ENCODE data around the gene NTRK2. TPM values are rescaled to one million over a fixed set of nuclear protein-coding genes. Genes with fewer than 3 reads are reported as not detected.

NTRK2 gene
- total RNA-seq, 1 experiment from 2014 or later, result not detected

GRCh38 chr9:84710701-84711397 is 41.3 kb downstream of the NTRK2 start:
- ChIA-PET POLR2A (no interaction called here), RAD21 (ENCODE audit: low non-redundant PET in 1 of 2, low total read pairs in 2 of 2, uncharacterized antibody in 2 of 2, unreplicated experiment in 2 of 2) (no interaction called here), CTCF (no interaction called here)
- BruUV-seq (replicated peaks), result no TSS peak
- no peak overlapping the region for H3K4me2 ChIP-seq (ENCODE audit: low read length)
- DNase-seq (ENCODE audit: low read depth, low spot score) (no peak), ATAC-seq (no peak)
- H4K20me1 ChIP-seq (ENCODE audit: insufficient read depth), result no peaks in the 10 kb centered on the region
- H3K9ac ChIP-seq (ENCODE audit: low read length), result no peak overlapping the region
- H2AFZ ChIP-seq (ENCODE audit: low read depth, low read length, poor library complexity, severe bottlenecking), result no peak overlapping the region
- peaks cover 21% of the 10 kb centered on the region; the same call in 1 of the 2 replicates for H3K27me3 ChIP-seq (ENCODE audit: insufficient read depth, low read length)
- intact Hi-C loops (cut with micrococcal nuclease), result no loop called here
- H3K27ac ChIP-seq (ENCODE audit: low read depth, low read length), result no peak overlapping the region
- no peak overlapping the region for H3K4me3 ChIP-seq (replicated peaks in 1 of 2; ENCODE audit: low read depth in 1 of 2, low read length in 2 of 2)
- H3K36me3 ChIP-seq (ENCODE audit: control insufficient read depth in 1 of 2, insufficient read depth in 2 of 2, low read length in 2 of 2), result no peaks in the 10 kb centered on the region
- no peaks in the 10 kb centered on the region for H3K9me2 ChIP-seq (ENCODE audit: insufficient read depth)
- no peaks in the 10 kb centered on the region for H3K4me1 ChIP-seq (ENCODE audit: control insufficient read depth in 1 of 2, insufficient read depth in 2 of 2, low read length in 2 of 2)
- H3K79me2 ChIP-seq (ENCODE audit: insufficient read depth, low read length), result no peaks in the 10 kb centered on the region
- TF ChIP-seq TCF7L2 (IDR thresholded peaks at IDR 0.05; ENCODE audit: borderline replicate concordance, extremely low read depth, insufficient read depth, insufficient read length) (no peak), EZH2phosphoT487 (IDR thresholded peaks at IDR 0.05; ENCODE audit: borderline replicate concordance) (no peak), ZFX (IDR thresholded peaks at IDR 0.05) (no peak), SRF (IDR thresholded peaks at IDR 0.05; ENCODE audit: low read depth) (no peak), ATF3 (IDR thresholded peaks at IDR 0.05) (no peak), EZH2 (IDR thresholded peaks at IDR 0.05) (no peak), POLR2AphosphoS5 (IDR thresholded peaks at IDR 0.05; ENCODE audit: low read depth, low read length) (no peak), JUND (IDR thresholded peaks at IDR 0.05) (no peak), MAX (IDR thresholded peaks at IDR 0.05) (no peak), ZBTB33 (IDR thresholded peaks at IDR 0.05; ENCODE audit: extremely low read depth, insufficient replicate concordance, low read length) (no peak), SP1 (IDR thresholded peaks at IDR 0.05; ENCODE audit: low read depth) (no peak), YY1 (IDR thresholded peaks at IDR 0.05; ENCODE audit: extremely low read depth, insufficient replicate concordance, low read depth, low read length) (no peak), SIN3A (IDR thresholded peaks at IDR 0.05; ENCODE audit: low read depth) (no peak), FOSL1 (IDR thresholded peaks at IDR 0.05; ENCODE audit: low read depth) (no peak), POLR2A (IDR thresholded peaks at IDR 0.05; ENCODE audit: borderline replicate concordance, extremely low read depth, insufficient read depth, insufficient read length) (no peak), ELF1 (IDR thresholded peaks at IDR 0.05; ENCODE audit: borderline replicate concordance, low read depth) (no peak), CEBPB (IDR thresholded peaks at IDR 0.05; ENCODE audit: low read depth) (no peak), RAD21 (IDR thresholded peaks at IDR 0.05; ENCODE audit: low read depth) (no peak), CTCF (IDR thresholded peaks at IDR 0.05 in 2 of 3, conservative IDR thresholded peaks at IDR 0.05 in 1 of 3; ENCODE audit: borderline replicate concordance in 1 of 3, insufficient read depth in 1 of 3, low read depth in 2 of 3, low read length in 2 of 3) (no peak)
- no peaks in the 10 kb centered on the region for H3K9me3 ChIP-seq (ENCODE audit: control insufficient read depth in 1 of 2, insufficient read depth in 1 of 2, low read depth in 1 of 2, low read length in 2 of 2)

All from HCT116 (cell line).